Body of pancreas (tissue), 4 donors: Measurements from ENCODE around the gene TBC1D4.

Experiments used
- POLR2A ChIP-seq, 3 donors: fragments of 450-650 bp; IDR thresholded peaks; one replicate each; pipeline ENCODE4 v1.6.1; 2016; ENCODE audit warnings: antibody characterized with exemption in 3 of 3, mild to moderate bottlenecking in 2 of 3
- TF ChIP-seq, protein P1 (sequence below), 7 experiments: fragments of 450-650 bp in 4 of 7; fragments of 200-600 bp in 3 of 7; sonication (generic) in 3 of 7; IDR thresholded peaks; one replicate each; pipeline ENCODE4 v1.5.1; 2016 to 2019; ENCODE audit warnings: antibody characterized with exemption in 7 of 7

DNA sequence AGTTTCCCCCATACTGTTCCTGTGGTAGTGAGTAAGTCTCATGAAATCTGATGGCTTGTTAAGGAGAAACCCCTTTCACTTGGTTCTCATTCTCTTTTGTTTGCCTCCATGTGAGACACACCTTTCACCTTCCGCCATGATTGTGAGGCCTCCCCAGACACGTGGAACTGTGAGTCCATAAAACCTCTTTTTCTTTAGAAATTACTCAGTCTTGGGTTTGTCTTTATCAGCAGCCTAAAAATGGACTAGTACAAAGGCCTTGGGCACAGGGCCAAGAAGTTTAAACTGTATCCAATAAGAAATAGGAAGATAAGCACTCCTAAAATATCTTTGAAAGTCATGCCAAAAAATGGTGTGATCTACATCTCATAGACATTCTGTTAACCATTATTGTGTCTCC is 176.9 kb downstream of the TBC1D4 start:
- TF ChIP-seq, protein P1, sequence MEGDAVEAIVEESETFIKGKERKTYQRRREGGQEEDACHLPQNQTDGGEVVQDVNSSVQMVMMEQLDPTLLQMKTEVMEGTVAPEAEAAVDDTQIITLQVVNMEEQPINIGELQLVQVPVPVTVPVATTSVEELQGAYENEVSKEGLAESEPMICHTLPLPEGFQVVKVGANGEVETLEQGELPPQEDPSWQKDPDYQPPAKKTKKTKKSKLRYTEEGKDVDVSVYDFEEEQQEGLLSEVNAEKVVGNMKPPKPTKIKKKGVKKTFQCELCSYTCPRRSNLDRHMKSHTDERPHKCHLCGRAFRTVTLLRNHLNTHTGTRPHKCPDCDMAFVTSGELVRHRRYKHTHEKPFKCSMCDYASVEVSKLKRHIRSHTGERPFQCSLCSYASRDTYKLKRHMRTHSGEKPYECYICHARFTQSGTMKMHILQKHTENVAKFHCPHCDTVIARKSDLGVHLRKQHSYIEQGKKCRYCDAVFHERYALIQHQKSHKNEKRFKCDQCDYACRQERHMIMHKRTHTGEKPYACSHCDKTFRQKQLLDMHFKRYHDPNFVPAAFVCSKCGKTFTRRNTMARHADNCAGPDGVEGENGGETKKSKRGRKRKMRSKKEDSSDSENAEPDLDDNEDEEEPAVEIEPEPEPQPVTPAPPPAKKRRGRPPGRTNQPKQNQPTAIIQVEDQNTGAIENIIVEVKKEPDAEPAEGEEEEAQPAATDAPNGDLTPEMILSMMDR (IDR thresholded peaks at IDR 0.05): no peak
- no peak for TF ChIP-seq POLR2A (IDR thresholded peaks at IDR 0.05)
